ENCODE data around the gene ZNF516.
A peak's percentile ranks its signal among the peaks of the same experiment; 100 is the strongest.

ZNF516 gene

GRCh38 chr18:76529433-76529811 is 34.4 kb upstream of the ZNF516 start:
- no peaks in the 10 kb centered on the region for H3K36me3 ChIP-seq (ENCODE audit: control insufficient read depth in 1 of 2, insufficient read depth in 2 of 2, low read depth in 1 of 2, low read length in 2 of 2)
- peaks cover 12% of the 10 kb centered on the region for H3K4me1 ChIP-seq (ENCODE audit: control insufficient read depth, insufficient read depth, low read depth, low read length)
- H3K4me2 ChIP-seq (ENCODE audit: low read length, poor library complexity, severe bottlenecking) = no peak overlapping the region
- H3K27ac ChIP-seq (ENCODE audit: low read length, poor library complexity, severe bottlenecking) = no peak overlapping the region
- H3K9me3 ChIP-seq (ENCODE audit: control insufficient read depth, low read length) = no peaks in the 10 kb centered on the region
- peak overlapping the region; percentile 4 for H4K8ac ChIP-seq (ENCODE audit: low read length)
- H3K9ac ChIP-seq (ENCODE audit: low read length) = peak overlapping the region; percentile 90
- no peak overlapping the region for H2BK12ac ChIP-seq (ENCODE audit: low read length in 2 of 2)
- no peak overlapping the region for H2BK5ac ChIP-seq (ENCODE audit: low read depth, low read length, poor library complexity, severe bottlenecking)
- no peak overlapping the region for H2AK5ac ChIP-seq (ENCODE audit: low read length, severe bottlenecking)
- no peak overlapping the region for H4K91ac ChIP-seq (ENCODE audit: low read length)
- no peak overlapping the region for H2AFZ ChIP-seq (ENCODE audit: low read depth, low read length)
- 96% methylated on average over 23 of the region's 23 CpGs for WGBS
- no peak overlapping the region for H2BK15ac ChIP-seq (ENCODE audit: low read depth, poor library complexity, severe bottlenecking)
- no peak for DNase-seq
- H3K4me3 ChIP-seq (ENCODE audit: insufficient read depth in 1 of 2, low read depth in 1 of 2, low read length in 2 of 2) = peak overlapping the region in 1 of 2 experiments; percentile 83
- no peak overlapping the region for H3K4ac ChIP-seq (ENCODE audit: low read depth in 1 of 2, low read length in 2 of 2)
- peaks cover 0 to 5% of the 10 kb centered on the region in 2 experiments for H3K27me3 ChIP-seq (ENCODE audit: control insufficient read depth in 1 of 2, insufficient read depth in 1 of 2, low read length in 2 of 2)
- no peak overlapping the region for H3K14ac ChIP-seq (ENCODE audit: low read length in 2 of 2)
- no peaks in the 10 kb centered on the region for H3K79me1 ChIP-seq (replicated peaks; ENCODE audit: low read length, poor library complexity, severe bottlenecking)
- no peak overlapping the region for H2BK120ac ChIP-seq (ENCODE audit: low read depth, low read length)
- no peak overlapping the region for H3K23ac ChIP-seq (ENCODE audit: low read length in 2 of 2)
- H3K18ac ChIP-seq (ENCODE audit: low read depth in 1 of 2, low read length in 2 of 2) = no peak overlapping the region

GRCh38 chr18:76528477-76529432 is 33.7 kb upstream of the ZNF516 start:
- Histone ChIP-seq H3K23ac (ENCODE audit: low read length in 2 of 2) (no peak overlapping the region), H2BK12ac (ENCODE audit: low read length in 2 of 2) (no peak overlapping the region), H3K27ac (ENCODE audit: low read length, poor library complexity, severe bottlenecking) (no peak overlapping the region), H3K4me2 (ENCODE audit: low read length, poor library complexity, severe bottlenecking) (peak overlapping the region; percentile 77), H3K36me3 (ENCODE audit: control insufficient read depth in 1 of 2, insufficient read depth in 2 of 2, low read depth in 1 of 2, low read length in 2 of 2) (no peaks in the 10 kb centered on the region), H2AFZ (ENCODE audit: low read depth, low read length) (peak overlapping the region; percentile 48), H3K9me3 (ENCODE audit: control insufficient read depth, low read length) (no peaks in the 10 kb centered on the region), H3K4me1 (ENCODE audit: control insufficient read depth, insufficient read depth, low read depth, low read length) (peaks cover 12% of the 10 kb centered on the region), H2BK15ac (ENCODE audit: low read depth, poor library complexity, severe bottlenecking) (no peak overlapping the region), H3K14ac (ENCODE audit: low read length in 2 of 2) (no peak overlapping the region), H3K18ac (ENCODE audit: low read depth in 1 of 2, low read length in 2 of 2) (peak overlapping the region; percentile 12 to 73), H2BK120ac (ENCODE audit: low read depth, low read length) (no peak overlapping the region), H2AK5ac (ENCODE audit: low read length, severe bottlenecking) (no peak overlapping the region), H3K4ac (ENCODE audit: low read depth in 1 of 2, low read length in 2 of 2) (no peak overlapping the region), H4K8ac (ENCODE audit: low read length) (no peak overlapping the region), H3K79me1 (replicated peaks; ENCODE audit: low read length, poor library complexity, severe bottlenecking) (no peaks in the 10 kb centered on the region), H2BK5ac (ENCODE audit: low read depth, low read length, poor library complexity, severe bottlenecking) (no peak overlapping the region), H3K4me3 (ENCODE audit: insufficient read depth in 1 of 2, low read depth in 1 of 2, low read length in 2 of 2) (peak overlapping the region; percentile 35 to 83), H3K9ac (ENCODE audit: low read length) (peak overlapping the region; percentile 90), H3K27me3 (ENCODE audit: control insufficient read depth in 1 of 2, insufficient read depth in 1 of 2, low read length in 2 of 2) (peaks cover 0 to 5% of the 10 kb centered on the region in 2 experiments), H4K91ac (ENCODE audit: low read length) (no peak overlapping the region)
- 35% methylated on average over 26 of the region's 28 CpGs for WGBS
- peak; percentile 76 for DNase-seq

- Histone ChIP-seq H3K4me2 (ENCODE audit: low read length, poor library complexity, severe bottlenecking) (no peak overlapping the region), H3K14ac (ENCODE audit: low read length in 2 of 2) (no peak overlapping the region), H3K4me1 (ENCODE audit: control insufficient read depth, insufficient read depth, low read depth, low read length) (peaks cover 14% of the 10 kb centered on the region)
Measured at GRCh38 chr18:76525911-76526310, 30.9 kb upstream of the ZNF516 start.

GRCh38 chr18:76524900-76525698 is 30.1 kb upstream of the ZNF516 start:
- DNase-seq = peak; percentile 92
- H3K14ac ChIP-seq (ENCODE audit: low read length in 2 of 2) = no peak overlapping the region
- no peak overlapping the region for H2BK12ac ChIP-seq (ENCODE audit: low read length in 2 of 2)
- H3K27ac ChIP-seq (ENCODE audit: low read length, poor library complexity, severe bottlenecking) = no peak overlapping the region
- no peak overlapping the region for H3K18ac ChIP-seq (ENCODE audit: low read depth in 1 of 2, low read length in 2 of 2)
- H2AFZ ChIP-seq (ENCODE audit: low read depth, low read length) = no peak overlapping the region
- H2BK120ac ChIP-seq (ENCODE audit: low read depth, low read length) = no peak overlapping the region
- no peak overlapping the region for H4K8ac ChIP-seq (ENCODE audit: low read length)
- no peaks in the 10 kb centered on the region for H3K9me3 ChIP-seq (ENCODE audit: control insufficient read depth, low read length)
- H3K36me3 ChIP-seq (ENCODE audit: control insufficient read depth in 1 of 2, insufficient read depth in 2 of 2, low read depth in 1 of 2, low read length in 2 of 2) = no peaks in the 10 kb centered on the region
- H2AK5ac ChIP-seq (ENCODE audit: low read length, severe bottlenecking) = no peak overlapping the region
- no peak overlapping the region for H4K91ac ChIP-seq (ENCODE audit: low read length)
- H2BK15ac ChIP-seq (ENCODE audit: low read depth, poor library complexity, severe bottlenecking) = no peak overlapping the region
- no peak overlapping the region for H2BK5ac ChIP-seq (ENCODE audit: low read depth, low read length, poor library complexity, severe bottlenecking)
- no peaks in the 10 kb centered on the region for H3K79me1 ChIP-seq (replicated peaks; ENCODE audit: low read length, poor library complexity, severe bottlenecking)
- H3K23ac ChIP-seq (ENCODE audit: low read length in 2 of 2) = no peak overlapping the region
- peaks cover 14% of the 10 kb centered on the region for H3K4me1 ChIP-seq (ENCODE audit: control insufficient read depth, insufficient read depth, low read depth, low read length)
- no peak overlapping the region for H3K4ac ChIP-seq (ENCODE audit: low read depth in 1 of 2, low read length in 2 of 2)
- H3K4me2 ChIP-seq (ENCODE audit: low read length, poor library complexity, severe bottlenecking) = peak overlapping the region; percentile 67
- WGBS = 63% methylated on average over 18 of the region's 20 CpGs
- H3K27me3 ChIP-seq (ENCODE audit: control insufficient read depth in 1 of 2, insufficient read depth in 1 of 2, low read length in 2 of 2) = peaks cover 0 to 5% of the 10 kb centered on the region in 2 experiments
- peak overlapping the region in 1 of 2 experiments; percentile 87 for H3K4me3 ChIP-seq (ENCODE audit: insufficient read depth in 1 of 2, low read depth in 1 of 2, low read length in 2 of 2)
- H3K9ac ChIP-seq (ENCODE audit: low read length) = peak overlapping the region; percentile 97

More at GRCh38 chr18:76525911-76526310, 30.9 kb upstream of the ZNF516 start:
- no peak overlapping the region for H2BK12ac ChIP-seq (ENCODE audit: low read length in 2 of 2)
- H3K27ac ChIP-seq (ENCODE audit: low read length, poor library complexity, severe bottlenecking) = no peak overlapping the region
- H3K4ac ChIP-seq (ENCODE audit: low read depth in 1 of 2, low read length in 2 of 2) = no peak overlapping the region
- H2BK120ac ChIP-seq (ENCODE audit: low read depth, low read length) = no peak overlapping the region
- H3K18ac ChIP-seq (ENCODE audit: low read depth in 1 of 2, low read length in 2 of 2) = no peak overlapping the region
- no peak overlapping the region for H2AK5ac ChIP-seq (ENCODE audit: low read length, severe bottlenecking)
- no peak overlapping the region for H4K8ac ChIP-seq (ENCODE audit: low read length)
- H3K23ac ChIP-seq (ENCODE audit: low read length in 2 of 2) = no peak overlapping the region
- H3K4me3 ChIP-seq (ENCODE audit: insufficient read depth in 1 of 2, low read depth in 1 of 2, low read length in 2 of 2) = peak overlapping the region in 1 of 2 experiments; percentile 87
- no peaks in the 10 kb centered on the region for H3K36me3 ChIP-seq (ENCODE audit: control insufficient read depth in 1 of 2, insufficient read depth in 2 of 2, low read depth in 1 of 2, low read length in 2 of 2)
- H2BK15ac ChIP-seq (ENCODE audit: low read depth, poor library complexity, severe bottlenecking) = no peak overlapping the region
- H3K9ac ChIP-seq (ENCODE audit: low read length) = peak overlapping the region; percentile 97
- H3K27me3 ChIP-seq (ENCODE audit: control insufficient read depth in 1 of 2, insufficient read depth in 1 of 2, low read length in 2 of 2) = peaks cover 0 to 5% of the 10 kb centered on the region in 2 experiments
- DNase-seq = no peak
- H2AFZ ChIP-seq (ENCODE audit: low read depth, low read length) = no peak overlapping the region
- WGBS = no CpG with 5 or more reads among the region's 3 CpGs
- no peak overlapping the region for H2BK5ac ChIP-seq (ENCODE audit: low read depth, low read length, poor library complexity, severe bottlenecking)
- H3K79me1 ChIP-seq (replicated peaks; ENCODE audit: low read length, poor library complexity, severe bottlenecking) = no peaks in the 10 kb centered on the region
- H3K9me3 ChIP-seq (ENCODE audit: control insufficient read depth, low read length) = no peaks in the 10 kb centered on the region
- H4K91ac ChIP-seq (ENCODE audit: low read length) = no peak overlapping the region
